IMR-90 (cell line): Measurements from ENCODE around the gene TOMM7. TPM values are rescaled to one million over a fixed set of nuclear protein-coding genes. Genes with fewer than 3 reads are reported as not detected.

Source experiments
- ATAC-seq: fragments of 200-7000 bp; cut with Tn5 transposase; 2 replicates; pipeline ENCODE4 v1.9.1; 2020; ENCODE audit warnings: low read depth, mild to moderate bottlenecking, moderate library complexity
- BruUV-seq: library from RNA; stranded (reverse); fragments of 400-500 nt; replicated peaks from 2 replicates; lab custom pipeline; 2021; lab: Mats Ljungman, UMichigan
- CTCF ChIA-PET: fragments of 300-600 bp; formaldehyde crosslinking; extraction: SDS; loops from one replicate; lab custom pipeline; 2021; ENCODE audit warnings: antibody characterized with exemption; lab: Yijun Ruan, JAX
- POLR2A ChIA-PET: fragments of 300-600 bp; sonication (Branson Sonifier 250); formaldehyde crosslinking; loops from one replicate; lab custom pipeline; 2022; ENCODE audit warnings: antibody characterized with exemption; ENCODE audit not compliant: unreplicated experiment; lab: Charles Lee
- DNase-seq: peaks from one replicate; pipeline ENCODE4 v3.0.0; 2013
- H2AFZ ChIP-seq: replicated peaks from 2 replicates; pipeline ENCODE3; 2013; ENCODE audit warnings: low read length, mild to moderate bottlenecking; ENCODE audit not compliant: poor library complexity
- H2AK5ac ChIP-seq: 2 replicates; pipeline ENCODE4 v1.6.1; 2013; ENCODE audit warnings: low read depth, low read length, inconsistent platforms
- H2AK9ac ChIP-seq: replicated peaks from 2 replicates; pipeline ENCODE3; 2013; ENCODE audit warnings: mild to moderate bottlenecking, low read depth, low read length, moderate library complexity; ENCODE audit not compliant: poor library complexity
- H2BK120ac ChIP-seq: 2 replicates; pipeline ENCODE4 v1.6.1; 2013; ENCODE audit warnings: low read depth, low read length, inconsistent platforms
- H2BK15ac ChIP-seq: 3 replicates; pipeline ENCODE4 v1.6.1; 2013; ENCODE audit warnings: low read depth, low read length, inconsistent platforms
- H2BK20ac ChIP-seq: 2 replicates; pipeline ENCODE4 v1.6.1; 2013; ENCODE audit warnings: low read depth, mild to moderate bottlenecking, inconsistent platforms, low read length, moderate library complexity
- H2BK5ac ChIP-seq: 2 replicates; pipeline ENCODE4 v1.6.1; 2013; ENCODE audit warnings: mild to moderate bottlenecking, low read depth, low read length, inconsistent platforms; ENCODE audit not compliant: poor library complexity, severe bottlenecking
- H3K14ac ChIP-seq: replicated peaks from 2 replicates; pipeline ENCODE4 v1.6.1; 2013; ENCODE audit warnings: low read depth, low read length, inconsistent platforms
- H3K18ac ChIP-seq: 2 replicates; pipeline ENCODE4 v1.6.1; 2013; ENCODE audit warnings: low read depth, low read length, control low read depth
- H3K23ac ChIP-seq: 2 replicates; pipeline ENCODE4 v1.6.1; 2013; ENCODE audit warnings: low read depth, low read length, inconsistent platforms
- H3K27ac ChIP-seq: 2 replicates; pipeline ENCODE4 v1.5.1; 2013; ENCODE audit warnings: mild to moderate bottlenecking, control low read depth, low read length; ENCODE audit not compliant: insufficient read depth
- H3K27me3 ChIP-seq: 2 replicates; pipeline ENCODE4 v1.6.1; 2013; ENCODE audit warnings: low read length; ENCODE audit not compliant: control insufficient read depth, insufficient read depth
- H3K36me3 ChIP-seq: 2 replicates; pipeline ENCODE4 v1.6.1; 2013; ENCODE audit warnings: low read length, mixed read lengths; ENCODE audit not compliant: control insufficient read depth, insufficient read depth
- H3K4ac ChIP-seq: 2 replicates; pipeline ENCODE4 v1.6.1; 2013; ENCODE audit warnings: low read depth, low read length, inconsistent platforms
- H3K4me1 ChIP-seq: 2 replicates; pipeline ENCODE4 v1.6.1; 2013; ENCODE audit warnings: low read length, mixed read lengths; ENCODE audit not compliant: control insufficient read depth, insufficient read depth
- H3K4me2 ChIP-seq: 2 replicates; pipeline ENCODE4 v1.6.1; 2013; ENCODE audit warnings: low read depth, mild to moderate bottlenecking, control low read depth, low read length, moderate library complexity
- H3K4me3 ChIP-seq: 2 replicates; pipeline ENCODE4 v1.5.1; 2013; ENCODE audit warnings: low read depth, mild to moderate bottlenecking, control low read depth, low read length, moderate library complexity; ENCODE audit not compliant: insufficient read depth
- H3K56ac ChIP-seq: 2 replicates; pipeline ENCODE4 v1.6.1; 2013; ENCODE audit warnings: low read length, inconsistent platforms; ENCODE audit not compliant: insufficient read depth; ENCODE audit errors: extremely low read depth
- H3K79me1 ChIP-seq, 2 experiments: 2 replicates each; pipeline ENCODE4 v1.6.1; 2013; ENCODE audit warnings: low read length in 2 of 2, inconsistent platforms in 1 of 2, low read depth in 1 of 2
- H3K9ac ChIP-seq: 2 replicates; pipeline ENCODE4 v1.6.1; 2013; ENCODE audit warnings: low read depth, low read length, control low read depth
- H3K9me1 ChIP-seq: 2 replicates; pipeline ENCODE4 v1.6.1; 2013; ENCODE audit warnings: low read length, inconsistent platforms; ENCODE audit not compliant: insufficient read depth
- H3K9me3 ChIP-seq: 2 replicates; pipeline ENCODE4 v1.6.1; 2013; ENCODE audit warnings: low read length; ENCODE audit not compliant: control insufficient read depth, insufficient read depth
- H4K20me1 ChIP-seq: 2 replicates; pipeline ENCODE4 v1.6.1; 2013; ENCODE audit warnings: low read length, inconsistent platforms; ENCODE audit not compliant: insufficient read depth
- H4K5ac ChIP-seq: 2 replicates; pipeline ENCODE4 v1.6.1; 2013; ENCODE audit warnings: mild to moderate bottlenecking, low read depth, low read length, control low read depth
- H4K8ac ChIP-seq, 2 experiments: 2 replicates each; pipeline ENCODE4 v1.6.1; 2013; ENCODE audit warnings: low read depth in 2 of 2, low read length in 2 of 2, control low read depth in 1 of 2, inconsistent platforms in 1 of 2
- H4K91ac ChIP-seq: 2 replicates; pipeline ENCODE4 v1.6.1; 2013; ENCODE audit warnings: low read depth, low read length, inconsistent platforms; ENCODE audit not compliant: insufficient read depth
- BHLHE40 ChIP-seq: fragments of 150-350 bp; IDR thresholded peaks from 2 replicates; pipeline ENCODE4 v1.6.1; 2016; ENCODE audit warnings: mild to moderate bottlenecking, low read depth, low read length
- CEBPB ChIP-seq: IDR thresholded peaks from 2 replicates; pipeline ENCODE4 v1.6.1; 2012; ENCODE audit warnings: low read depth, low read length, improper control_type of control experiment
- CHD1 ChIP-seq: IDR thresholded peaks from 2 replicates; pipeline ENCODE4 v1.6.1; 2012; ENCODE audit warnings: low read depth, low read length, improper control_type of control experiment
- CTCF ChIP-seq: conservative IDR thresholded peaks from 2 replicates; pipeline ENCODE4 v1.5.1; 2012; ENCODE audit warnings: mild to moderate bottlenecking, low read depth, low read length, improper control_type of control experiment
- ELK1 ChIP-seq: fragments of 150-350 bp; IDR thresholded peaks from 2 replicates; pipeline ENCODE4 v1.6.1; 2016; ENCODE audit warnings: low read depth, mild to moderate bottlenecking, low read length, moderate library complexity, borderline replicate concordance
- FOS ChIP-seq: fragments of 150-350 bp; IDR thresholded peaks from 2 replicates; pipeline ENCODE4 v1.6.1; 2016; ENCODE audit warnings: low read depth, low read length
- MAFK ChIP-seq: IDR thresholded peaks from 2 replicates; pipeline ENCODE4 v1.6.1; 2012; ENCODE audit warnings: low read depth, low read length, improper control_type of control experiment
- MAZ ChIP-seq: IDR thresholded peaks from 2 replicates; pipeline ENCODE4 v1.6.1; 2012; ENCODE audit warnings: low read depth, mild to moderate bottlenecking, low read length, improper control_type of control experiment, moderate library complexity, borderline replicate concordance
- MXI1 ChIP-seq: IDR thresholded peaks from 2 replicates; pipeline ENCODE4 v1.6.1; 2012; ENCODE audit warnings: low read depth, mild to moderate bottlenecking, low read length, moderate library complexity, borderline replicate concordance
- NFE2L2 ChIP-seq: fragments of 150-350 bp; IDR thresholded peaks from 2 replicates; pipeline ENCODE4 v1.6.1; 2016; ENCODE audit warnings: low read depth, mild to moderate bottlenecking, low read length
- POLR2A ChIP-seq: IDR thresholded peaks from 2 replicates; pipeline ENCODE4 v1.6.1; 2012; ENCODE audit warnings: mild to moderate bottlenecking, low read depth, low read length
- RAD21 ChIP-seq: IDR thresholded peaks from 2 replicates; pipeline ENCODE4 v1.6.1; 2012; ENCODE audit warnings: low read length, improper control_type of control experiment
- RCOR1 ChIP-seq: IDR thresholded peaks from 2 replicates; pipeline ENCODE4 v1.6.1; 2012; ENCODE audit warnings: mild to moderate bottlenecking, low read length, improper control_type of control experiment; ENCODE audit not compliant: insufficient replicate concordance
- RFX5 ChIP-seq: IDR thresholded peaks from 2 replicates; pipeline ENCODE4 v1.8.0; 2012; ENCODE audit warnings: low read depth, mild to moderate bottlenecking, low read length, moderate library complexity
- SMC3 ChIP-seq: fragments of 150-350 bp; IDR thresholded peaks from 2 replicates; pipeline ENCODE4 v1.6.1; 2016; ENCODE audit warnings: low read depth, mild to moderate bottlenecking, antibody characterized with exemption, low read length, moderate library complexity
- USF2 ChIP-seq: fragments of 150-350 bp; IDR thresholded peaks from 2 replicates; pipeline ENCODE4 v1.6.1; 2017; ENCODE audit warnings: mild to moderate bottlenecking, antibody characterized with exemption, low read length, low read depth
- WGBS, 2 experiments: methylation state at CpG; one replicate each; pipeline versions ENCODE4 v1.1.5 to v1.1.7; 2013; ENCODE audit warnings: missing lambda C conversion rate in 2 of 2; ENCODE audit not compliant: insufficient read length in 1 of 2; ENCODE audit errors: extremely low coverage in 2 of 2; 5-methylcytosine and 5-hydroxymethylcytosine counted together
- dilution Hi-C: fragments of 300-500 bp; cut with HindIII; formaldehyde crosslinking; loops from one replicate; pipeline ENCODE4 v1.14.3; 2018; ENCODE audit warnings: low sequenced_read_pairs; ENCODE audit not compliant: unreplicated experiment
- in situ Hi-C: fragments of 300-500 bp; cut with MboI; formaldehyde crosslinking; loops from 3 replicates; pipeline ENCODE4 v1.14.3; 2019; ENCODE audit warnings: low sequenced_read_pairs, inconsistent platforms, mixed read lengths
- intact Hi-C: fragments of 100-400 bp; cut with micrococcal nuclease; formaldehyde crosslinking; loops from 2 replicates; pipeline ENCODE4 v1.10.0; 2022
- polyA plus RNA-seq, 3 experiments: library from polyadenylated mRNA; depleted of rRNA; stranded (reverse); fragments of >200 nt; gene quantifications; 2 replicates each; pipeline ENCODE4 v1.2.3, GENCODE V29; 2012; ENCODE audit warnings: low replicate concordance in 1 of 3
- total RNA-seq: library from RNA; depleted of rRNA; stranded (reverse); fragments of >200 nt; gene quantifications from 2 replicates; pipeline ENCODE4 v1.2.3, GENCODE V29; 2012

The TOMM7 gene
- total and polyA plus RNA-seq, 2 of the 4 experiments (the other 2 are of a cell fraction): 67.2 to 727 TPM

- BruUV-seq: no TSS peak
- no peak overlapping the region for H4K8ac ChIP-seq
- POLR2A ChIA-PET: no interaction called here
- no peaks in the 10 kb centered on the region for H3K27me3 ChIP-seq
- H3K79me1 ChIP-seq: peaks cover 3 to 16% of the 10 kb centered on the region in 2 experiments; a peak in 3 of 4 replicates
- no peak overlapping the region for H3K18ac ChIP-seq
- H4K5ac ChIP-seq: no peak overlapping the region
- no peaks in the 10 kb centered on the region; the same call in 1 of the 2 replicates for H3K36me3 ChIP-seq
- H2AK5ac ChIP-seq: no peak overlapping the region; the same call in 1 of the 2 replicates
- H3K4me2 ChIP-seq: no peak overlapping the region
- no peak overlapping the region for H3K56ac ChIP-seq
- TF ChIP-seq FOS: no peak
- no peak for TF ChIP-seq SMC3
- TF ChIP-seq ELK1: no peak
- TF ChIP-seq BHLHE40: no peak
- TF ChIP-seq RCOR1: no peak
- no peak for TF ChIP-seq NFE2L2
- no peak for TF ChIP-seq RAD21
- no peak for TF ChIP-seq USF2
- TF ChIP-seq CEBPB: no peak
- no peak for TF ChIP-seq POLR2A
- TF ChIP-seq MAZ: no peak
- no peak for TF ChIP-seq MXI1
- no peak for TF ChIP-seq MAFK
- TF ChIP-seq CHD1: no peak
- no peak for TF ChIP-seq RFX5
- no peak for TF ChIP-seq CTCF
- H3K4ac ChIP-seq: no peak overlapping the region
- H3K27ac ChIP-seq: no peak overlapping the region
- dilution Hi-C loops (no loop called here), in situ Hi-C loops (no loop called here), intact Hi-C loops (no loop called here)
- peaks cover 6% of the 10 kb centered on the region; the same call in 1 of the 2 replicates for H3K9me1 ChIP-seq
- no peak overlapping the region for H3K4me3 ChIP-seq
- H2BK15ac ChIP-seq: peak overlapping the region; percentile 25; the same call in 1 of the 3 replicates
- H2BK20ac ChIP-seq: no peak overlapping the region
- H4K91ac ChIP-seq: no peak overlapping the region
- H3K4me1 ChIP-seq: peaks cover 4% of the 10 kb centered on the region
- no peak overlapping the region for H3K9ac ChIP-seq
- H3K14ac ChIP-seq: no peak overlapping the region
- no peak overlapping the region for H2BK120ac ChIP-seq
- H2BK5ac ChIP-seq: no peak overlapping the region
- no peaks in the 10 kb centered on the region for H3K9me3 ChIP-seq
- H2AFZ ChIP-seq: no peak overlapping the region
- no peaks in the 10 kb centered on the region for H4K20me1 ChIP-seq
- no CpG with 5 or more reads among the region's 2 CpGs for WGBS, 2 experiments
- ATAC-seq (no peak), DNase-seq (no peak)
- CTCF ChIA-PET: no interaction called here
- no peak overlapping the region for H3K23ac ChIP-seq
- H2AK9ac ChIP-seq: no peak overlapping the region
Observed at GRCh38 chr7:22851145-22851544, 28.5 kb upstream of the TOMM7 start.
